Panc1 (cell line): ENCODE measurements around the gene COTL1. TPM values are rescaled to one million over a fixed set of nuclear protein-coding genes. Genes with fewer than 3 reads are reported as not detected.
A peak's percentile ranks its signal among the peaks of the same experiment; 100 is the strongest.

Experiments used
- ATAC-seq: fragments of 200-7000 bp; cut with Tn5 transposase; 2 replicates; pipeline ENCODE4 v1.9.1; 2020; ENCODE audit warnings: mild to moderate bottlenecking, moderate library complexity
- BruUV-seq: library from RNA; stranded (reverse); fragments of 400-500 nt; replicated peaks from 2 replicates; lab custom pipeline; 2021; lab: Mats Ljungman, UMichigan
- CTCF ChIA-PET: fragments of 300-600 bp; sonication (Branson Sonifier 250); formaldehyde crosslinking; loops from one replicate; lab custom pipeline; 2022; ENCODE audit warnings: antibody characterized with exemption; lab: Charles Lee
- POLR2A ChIA-PET: fragments of 300-600 bp; sonication (Branson Sonifier 250); formaldehyde crosslinking; loops from one replicate; lab custom pipeline; 2022; ENCODE audit warnings: antibody characterized with exemption; lab: Charles Lee
- DNase-seq: peaks from one replicate; pipeline ENCODE4 v3.0.0-alpha.2; 2010; ENCODE audit warnings: low read depth, low spot score
- H3K27ac ChIP-seq: 2 replicates; pipeline ENCODE4 v1.5.1; 2011; ENCODE audit warnings: mild to moderate bottlenecking, low read length, inconsistent platforms
- H3K27me3 ChIP-seq: fragments of 200-500 bp; sonication (Bioruptor generic); 2 replicates; pipeline ENCODE4 v1.6.0; 2014; ENCODE audit warnings: low read length, inconsistent platforms; ENCODE audit not compliant: control insufficient read depth, insufficient read depth
- H3K36me3 ChIP-seq: fragments of 200-500 bp; sonication (Bioruptor generic); 2 replicates; pipeline ENCODE4 v1.5.1; 2014; ENCODE audit warnings: inconsistent platforms, mild to moderate bottlenecking, low read length, moderate library complexity; ENCODE audit not compliant: control insufficient read depth, insufficient read depth
- H3K4me1 ChIP-seq: 2 replicates; pipeline ENCODE4 v1.5.1; 2011; ENCODE audit warnings: inconsistent platforms, mild to moderate bottlenecking, low read length, moderate library complexity; ENCODE audit not compliant: control insufficient read depth, insufficient read depth
- H3K4me3 ChIP-seq, 2 experiments: 2 replicates each; pipeline ENCODE4 v1.5.1; 2011 to 2012; ENCODE audit warnings: low read depth in 2 of 2, low read length in 2 of 2, mild to moderate bottlenecking in 2 of 2, inconsistent platforms in 1 of 2, moderate library complexity in 1 of 2
- H3K9me3 ChIP-seq: fragments of 200-500 bp; sonication (Bioruptor generic); 2 replicates; pipeline ENCODE4 v1.5.1; 2014; ENCODE audit warnings: low read depth, mild to moderate bottlenecking, inconsistent platforms, low read length, moderate library complexity; ENCODE audit not compliant: control insufficient read depth, insufficient read depth
- POLR2AphosphoS5 ChIP-seq: IDR thresholded peaks from 2 replicates; pipeline ENCODE4 v1.6.1; 2012; ENCODE audit warnings: mild to moderate bottlenecking, low read depth, low read length, moderate library complexity
- SIN3A ChIP-seq: IDR thresholded peaks from 2 replicates; pipeline ENCODE4 v1.6.1; 2012; ENCODE audit warnings: low read depth, mild to moderate bottlenecking, low read length, moderate library complexity, borderline replicate concordance; ENCODE audit not compliant: insufficient read depth
- TCF7L2 ChIP-seq: IDR thresholded peaks from 2 replicates; pipeline ENCODE4 v1.6.1; 2011; ENCODE audit warnings: mild to moderate bottlenecking, low read depth, low read length, inconsistent platforms
- in situ Hi-C: cut with HindIII; loops from 2 replicates; pipeline ENCODE4 v1.10.0; 2016; ENCODE audit warnings: low sequenced_read_pairs, low pct_unique_long_range_greater_than_20kb
- intact Hi-C: fragments of 100-400 bp; cut with micrococcal nuclease; formaldehyde crosslinking; loops from one replicate; pipeline ENCODE4 v1.10.0; 2022; ENCODE audit not compliant: unreplicated experiment
- total RNA-seq: library from RNA; stranded (reverse); gene quantifications from one replicate; pipeline ENCODE4 v1.2.1, GENCODE V29; 2021; ENCODE audit not compliant: unreplicated experiment
- TF ChIP-seq, protein P1 (sequence below): fragments of 450-650 bp; IDR thresholded peaks from 2 replicates; pipeline ENCODE4 v1.5.1; 2017; ENCODE audit warnings: mild to moderate bottlenecking
- TF ChIP-seq, protein P2 (sequence below), 2 experiments: IDR thresholded peaks; 2 replicates each; pipeline ENCODE4 v1.6.1; 2011 to 2012; ENCODE audit warnings: low read depth in 2 of 2, control low read depth in 1 of 2, low read length in 1 of 2, mild to moderate bottlenecking in 1 of 2, moderate library complexity in 1 of 2; ENCODE audit not compliant: insufficient read depth in 1 of 2

Gene COTL1
- total RNA-seq, 1 experiment from 2014 or later, result 302 TPM

DNA sequence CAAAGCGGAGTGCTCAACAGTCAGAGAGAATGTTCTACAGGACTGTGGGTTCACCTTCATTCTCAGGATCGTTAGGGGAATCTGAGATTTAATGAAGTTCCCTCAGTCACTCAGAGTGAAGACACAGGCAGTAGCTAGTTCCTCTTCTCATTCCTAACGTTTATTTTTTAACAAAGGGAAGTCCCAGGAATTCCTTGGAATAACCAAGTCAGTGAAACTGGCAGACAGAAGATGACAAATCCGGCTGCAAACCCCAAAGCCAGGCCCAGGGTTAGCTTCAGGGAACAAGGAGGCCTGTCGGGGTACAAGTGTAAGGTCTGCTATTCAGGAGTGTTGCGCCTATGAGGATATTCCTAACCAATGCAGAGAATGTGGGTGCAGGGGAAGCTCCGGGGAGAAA is 42.0 kb downstream of the COTL1 start:
- Histone ChIP-seq H3K27me3 (no peaks in the 10 kb centered on the region), H3K4me3 (no peak overlapping the region), H3K4me1 (no peaks in the 10 kb centered on the region), H3K9me3 (no peaks in the 10 kb centered on the region), H3K36me3 (no peaks in the 10 kb centered on the region), H3K27ac (no peak overlapping the region)
- DNase-seq (no peak), ATAC-seq (no peak)
- BruUV-seq, result no TSS peak
- TF ChIP-seq POLR2AphosphoS5, result no peak
- TF ChIP-seq, protein P1, sequence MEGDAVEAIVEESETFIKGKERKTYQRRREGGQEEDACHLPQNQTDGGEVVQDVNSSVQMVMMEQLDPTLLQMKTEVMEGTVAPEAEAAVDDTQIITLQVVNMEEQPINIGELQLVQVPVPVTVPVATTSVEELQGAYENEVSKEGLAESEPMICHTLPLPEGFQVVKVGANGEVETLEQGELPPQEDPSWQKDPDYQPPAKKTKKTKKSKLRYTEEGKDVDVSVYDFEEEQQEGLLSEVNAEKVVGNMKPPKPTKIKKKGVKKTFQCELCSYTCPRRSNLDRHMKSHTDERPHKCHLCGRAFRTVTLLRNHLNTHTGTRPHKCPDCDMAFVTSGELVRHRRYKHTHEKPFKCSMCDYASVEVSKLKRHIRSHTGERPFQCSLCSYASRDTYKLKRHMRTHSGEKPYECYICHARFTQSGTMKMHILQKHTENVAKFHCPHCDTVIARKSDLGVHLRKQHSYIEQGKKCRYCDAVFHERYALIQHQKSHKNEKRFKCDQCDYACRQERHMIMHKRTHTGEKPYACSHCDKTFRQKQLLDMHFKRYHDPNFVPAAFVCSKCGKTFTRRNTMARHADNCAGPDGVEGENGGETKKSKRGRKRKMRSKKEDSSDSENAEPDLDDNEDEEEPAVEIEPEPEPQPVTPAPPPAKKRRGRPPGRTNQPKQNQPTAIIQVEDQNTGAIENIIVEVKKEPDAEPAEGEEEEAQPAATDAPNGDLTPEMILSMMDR, result no peak
- TF ChIP-seq, protein P2, sequence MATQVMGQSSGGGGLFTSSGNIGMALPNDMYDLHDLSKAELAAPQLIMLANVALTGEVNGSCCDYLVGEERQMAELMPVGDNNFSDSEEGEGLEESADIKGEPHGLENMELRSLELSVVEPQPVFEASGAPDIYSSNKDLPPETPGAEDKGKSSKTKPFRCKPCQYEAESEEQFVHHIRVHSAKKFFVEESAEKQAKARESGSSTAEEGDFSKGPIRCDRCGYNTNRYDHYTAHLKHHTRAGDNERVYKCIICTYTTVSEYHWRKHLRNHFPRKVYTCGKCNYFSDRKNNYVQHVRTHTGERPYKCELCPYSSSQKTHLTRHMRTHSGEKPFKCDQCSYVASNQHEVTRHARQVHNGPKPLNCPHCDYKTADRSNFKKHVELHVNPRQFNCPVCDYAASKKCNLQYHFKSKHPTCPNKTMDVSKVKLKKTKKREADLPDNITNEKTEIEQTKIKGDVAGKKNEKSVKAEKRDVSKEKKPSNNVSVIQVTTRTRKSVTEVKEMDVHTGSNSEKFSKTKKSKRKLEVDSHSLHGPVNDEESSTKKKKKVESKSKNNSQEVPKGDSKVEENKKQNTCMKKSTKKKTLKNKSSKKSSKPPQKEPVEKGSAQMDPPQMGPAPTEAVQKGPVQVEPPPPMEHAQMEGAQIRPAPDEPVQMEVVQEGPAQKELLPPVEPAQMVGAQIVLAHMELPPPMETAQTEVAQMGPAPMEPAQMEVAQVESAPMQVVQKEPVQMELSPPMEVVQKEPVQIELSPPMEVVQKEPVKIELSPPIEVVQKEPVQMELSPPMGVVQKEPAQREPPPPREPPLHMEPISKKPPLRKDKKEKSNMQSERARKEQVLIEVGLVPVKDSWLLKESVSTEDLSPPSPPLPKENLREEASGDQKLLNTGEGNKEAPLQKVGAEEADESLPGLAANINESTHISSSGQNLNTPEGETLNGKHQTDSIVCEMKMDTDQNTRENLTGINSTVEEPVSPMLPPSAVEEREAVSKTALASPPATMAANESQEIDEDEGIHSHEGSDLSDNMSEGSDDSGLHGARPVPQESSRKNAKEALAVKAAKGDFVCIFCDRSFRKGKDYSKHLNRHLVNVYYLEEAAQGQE (IDR thresholded peaks at IDR 0.05; ENCODE audit: insufficient read depth in 1 of 2, low read depth in 2 of 2, low read length in 1 of 2), result no peak
- no peak for TF ChIP-seq TCF7L2
- TF ChIP-seq SIN3A, result no peak
- intact Hi-C loops (no loop called here), in situ Hi-C loops (no loop called here)
- ChIA-PET CTCF (interaction anchor here (0.6 kb wide), 1 partner anchor 96 kb away, joined by 4 read pairs; no protein-coding TSS in a partner anchor), POLR2A (no interaction called here)

GRCh38 chr16:84574191-84574590 is 43.7 kb downstream of the COTL1 start:
- H3K4me1 ChIP-seq, result no peaks in the 10 kb centered on the region
- TSS peak; percentile 31 for BruUV-seq
- ATAC-seq (no peak), DNase-seq (no peak)
- TF ChIP-seq TCF7L2 (no peak), POLR2AphosphoS5 (no peak), SIN3A (no peak)
- TF ChIP-seq, protein P1, result no peak
- TF ChIP-seq, protein P2 (IDR thresholded peaks at IDR 0.05; ENCODE audit: insufficient read depth in 1 of 2, low read depth in 2 of 2, low read length in 1 of 2), result no peak
- ChIA-PET POLR2A (no interaction called here), CTCF (no interaction called here)
- no peaks in the 10 kb centered on the region for H3K9me3 ChIP-seq
- H3K4me3 ChIP-seq, result no peak overlapping the region
- intact Hi-C loops (no loop called here), in situ Hi-C loops (no loop called here)
- no peaks in the 10 kb centered on the region for H3K36me3 ChIP-seq
- no peak overlapping the region for H3K27ac ChIP-seq
- H3K27me3 ChIP-seq, result no peaks in the 10 kb centered on the region
